ENCODE results near the gene NEB. TPM values are rescaled to one million over a fixed set of nuclear protein-coding genes. Genes with fewer than 3 reads are reported as not detected.

NEB gene
- total RNA-seq, 2 donors from 2014 or later: 1.1 to 1.2 TPM

DNA sequence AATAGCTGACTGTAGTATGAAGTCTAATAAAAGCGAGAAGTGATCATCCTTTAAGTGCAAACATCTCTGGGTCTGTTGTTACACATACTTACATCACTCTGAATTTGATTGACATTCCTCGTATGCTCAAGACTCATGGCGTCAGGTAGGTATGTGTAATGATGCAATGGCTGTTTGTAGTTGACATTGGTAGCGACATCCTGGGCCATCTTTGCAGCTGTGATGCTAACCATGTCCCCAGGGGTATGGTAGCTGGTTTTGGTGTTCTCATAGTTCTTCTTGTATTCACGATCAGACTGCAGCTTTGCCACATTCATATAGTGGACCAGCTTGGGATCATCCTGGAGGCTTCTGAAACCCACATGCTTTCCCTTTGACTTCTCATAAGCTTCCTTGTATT, 62.0 kb downstream of the NEB start:
- H3K36me3 Mint-ChIP-seq (ENCODE audit: insufficient read depth in 2 of 2): no peaks in the 10 kb centered on the region
- H3K27me3 Mint-ChIP-seq (ENCODE audit: low read depth): no peaks in the 10 kb centered on the region
- DNase-seq: no peak
- H3K27ac Mint-ChIP-seq: no peak overlapping the region
- no peak for ATAC-seq (replicated peaks in 1 of 2)
- H3K4me1 Mint-ChIP-seq (ENCODE audit: low read depth): peaks cover 12% of the 10 kb centered on the region
- no peaks in the 10 kb centered on the region for H3K9me3 Mint-ChIP-seq
- no peak overlapping the region for H3K4me3 Mint-ChIP-seq

DNA sequence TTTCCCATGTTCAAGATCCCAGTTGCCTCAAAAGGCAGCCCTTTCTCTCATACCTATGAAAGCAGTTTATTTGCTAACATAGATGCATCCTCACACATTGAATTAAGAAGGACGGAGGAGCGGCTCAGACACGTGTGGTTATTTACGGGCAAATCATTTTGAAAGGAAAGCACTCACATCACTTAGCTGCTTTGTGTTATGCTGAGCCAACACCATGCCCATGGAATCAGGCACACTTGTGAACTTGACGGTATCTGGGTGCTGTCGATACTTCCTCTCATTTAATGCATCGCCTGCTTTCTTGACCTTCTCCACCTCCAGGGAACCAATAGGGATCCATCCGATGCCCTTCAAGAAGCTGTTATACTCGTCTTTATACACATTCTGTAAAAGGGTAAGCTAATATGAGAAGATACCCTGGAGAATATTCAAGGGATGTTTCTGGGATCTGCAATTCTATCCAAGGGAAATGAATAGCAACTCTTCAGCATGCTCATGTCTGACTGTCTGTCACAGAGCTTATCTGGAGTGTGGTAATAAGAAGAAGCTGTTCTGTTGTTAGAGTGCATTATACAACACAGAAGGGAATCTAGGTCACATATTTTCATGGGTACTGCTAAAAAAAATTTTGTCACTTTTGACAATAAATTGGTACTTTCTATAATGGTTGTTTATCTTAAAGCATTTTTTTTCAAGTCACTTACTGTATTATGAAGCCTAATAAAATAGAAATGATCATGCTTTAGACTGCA, 63.3 kb downstream of the NEB start:
- Mint-ChIP-seq H3K27ac (no peak overlapping the region), H3K4me3 (no peak overlapping the region), H3K27me3 (ENCODE audit: low read depth) (no peaks in the 10 kb centered on the region), H3K36me3 (ENCODE audit: insufficient read depth in 2 of 2) (no peaks in the 10 kb centered on the region), H3K4me1 (ENCODE audit: low read depth) (peaks cover 12% of the 10 kb centered on the region), H3K9me3 (no peaks in the 10 kb centered on the region)
- DNase-seq: no peak
- ATAC-seq (replicated peaks in 1 of 2): no peak

DNA sequence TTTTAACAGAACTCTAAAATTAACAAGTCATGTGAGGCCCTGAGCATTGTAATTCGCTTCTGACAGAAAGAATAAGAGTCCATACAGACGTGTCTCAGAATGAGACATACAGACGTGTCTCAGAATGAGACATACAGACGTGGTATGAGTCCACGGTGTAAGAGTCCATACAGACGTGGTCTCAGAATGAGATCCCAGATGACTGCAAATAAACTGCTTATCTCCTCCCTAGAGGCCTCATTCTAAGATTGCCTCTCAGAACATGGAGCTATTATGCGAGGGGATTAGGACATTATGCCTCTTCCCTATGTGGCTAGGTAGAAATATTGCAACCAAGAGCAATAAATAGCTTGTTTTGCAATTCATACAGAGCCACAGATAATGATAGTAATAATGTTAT, 63.9 kb downstream of the NEB start:
- H3K9me3 Mint-ChIP-seq: no peaks in the 10 kb centered on the region
- H3K4me3 Mint-ChIP-seq: peak overlapping the region in 1 of 2 donors; percentile 27
- H3K4me1 Mint-ChIP-seq (ENCODE audit: low read depth): peaks cover 12% of the 10 kb centered on the region
- H3K27ac Mint-ChIP-seq: no peak overlapping the region
- H3K36me3 Mint-ChIP-seq (ENCODE audit: insufficient read depth in 2 of 2): no peaks in the 10 kb centered on the region
- ATAC-seq (replicated peaks in 1 of 2) (peak; percentile 82 to 93), DNase-seq (no peak)
- no peaks in the 10 kb centered on the region for H3K27me3 Mint-ChIP-seq (ENCODE audit: low read depth)

DNA sequence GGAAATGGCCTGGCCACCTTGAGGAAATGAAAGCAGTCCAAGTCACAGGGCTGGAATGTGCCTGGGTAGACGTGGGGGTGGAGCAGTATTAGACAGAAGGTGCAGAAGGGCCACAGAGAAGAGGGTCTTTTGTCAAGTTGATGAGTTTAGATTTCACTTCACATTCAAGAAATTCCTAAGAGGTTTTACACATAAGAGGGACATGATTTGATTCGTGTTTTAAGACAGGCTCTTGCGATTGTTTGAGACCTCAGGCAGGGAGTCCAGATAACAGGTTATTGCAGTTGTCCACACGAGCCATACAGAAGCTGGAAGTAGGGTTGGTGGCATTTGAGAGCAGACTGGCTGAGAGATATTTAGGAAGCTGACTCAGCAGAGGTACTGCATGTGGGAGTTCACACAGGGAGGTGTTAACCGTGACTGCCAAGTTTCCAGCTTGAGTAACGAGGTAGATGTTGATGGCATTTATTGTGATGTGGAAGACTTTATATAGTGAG, 64.6 kb downstream of the NEB start:
- peak; percentile 67 to 80 for ATAC-seq (replicated peaks in 1 of 2)
- H3K27ac Mint-ChIP-seq: no peak overlapping the region
- peak; percentile 1 to 15 for DNase-seq

DNA sequence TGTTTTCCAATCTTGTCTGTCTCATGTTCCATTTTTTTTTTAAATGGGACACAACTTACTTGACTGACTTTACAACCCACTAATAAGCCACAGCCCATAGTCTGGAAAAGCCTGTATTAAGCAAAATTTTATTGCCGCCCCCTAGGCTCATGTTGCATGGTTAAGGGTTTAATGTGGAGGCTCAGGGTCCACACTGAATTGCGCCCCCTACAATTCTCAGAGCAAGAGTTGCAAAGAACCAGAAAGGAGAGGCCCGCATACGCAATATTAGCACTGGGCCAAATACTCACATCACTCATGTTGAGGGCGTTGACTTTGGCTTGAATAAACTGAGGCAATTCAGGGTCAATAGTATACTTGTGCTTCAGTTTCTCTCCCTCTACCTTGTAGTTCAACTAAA, 65.5 kb downstream of the NEB start:
- Mint-ChIP-seq H3K36me3 (ENCODE audit: insufficient read depth in 2 of 2) (no peaks in the 10 kb centered on the region), H3K27me3 (ENCODE audit: low read depth) (no peaks in the 10 kb centered on the region), H3K4me1 (ENCODE audit: low read depth) (peaks cover 12% of the 10 kb centered on the region), H3K27ac (no peak overlapping the region), H3K4me3 (no peak overlapping the region), H3K9me3 (no peaks in the 10 kb centered on the region)
- no peak for DNase-seq
- ATAC-seq (replicated peaks in 1 of 2): no peak

More for the DNA sequence above, 64.6 kb downstream of the NEB start:
- Mint-ChIP-seq H3K27me3 (ENCODE audit: low read depth) (no peaks in the 10 kb centered on the region), H3K4me3 (peak overlapping the region in 1 of 2 donors; percentile 27), H3K9me3 (no peaks in the 10 kb centered on the region), H3K4me1 (ENCODE audit: low read depth) (peaks cover 12% of the 10 kb centered on the region), H3K36me3 (ENCODE audit: insufficient read depth in 2 of 2) (no peaks in the 10 kb centered on the region)

DNA sequence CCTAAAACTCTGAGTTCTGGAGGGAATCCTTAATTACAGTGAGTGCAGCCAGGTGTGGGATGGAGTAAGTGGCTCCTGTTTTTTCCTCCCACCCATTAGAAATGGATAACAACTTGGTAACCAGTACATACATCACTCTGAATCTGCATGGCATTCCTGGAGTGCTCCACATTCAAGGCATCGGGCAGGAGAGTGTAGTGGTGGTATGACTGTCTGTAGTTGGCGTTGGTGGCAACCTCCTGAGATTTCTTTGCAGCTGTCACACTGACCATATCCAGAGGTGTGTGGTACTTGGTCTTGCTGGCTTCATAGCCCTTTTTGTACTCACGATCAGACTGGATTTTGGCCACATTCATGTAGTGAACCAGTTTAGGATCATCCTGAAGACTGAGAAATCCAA, 68.3 kb downstream of the NEB start:
- Mint-ChIP-seq H3K27ac (no peak overlapping the region), H3K36me3 (ENCODE audit: insufficient read depth in 2 of 2) (no peaks in the 10 kb centered on the region), H3K4me3 (no peak overlapping the region), H3K27me3 (ENCODE audit: low read depth) (no peaks in the 10 kb centered on the region), H3K4me1 (ENCODE audit: low read depth) (peaks cover 12% of the 10 kb centered on the region), H3K9me3 (peaks cover 0 to 4% of the 10 kb centered on the region in 2 donors)
- ATAC-seq (replicated peaks in 1 of 2) (no peak), DNase-seq (no peak)

DNA sequence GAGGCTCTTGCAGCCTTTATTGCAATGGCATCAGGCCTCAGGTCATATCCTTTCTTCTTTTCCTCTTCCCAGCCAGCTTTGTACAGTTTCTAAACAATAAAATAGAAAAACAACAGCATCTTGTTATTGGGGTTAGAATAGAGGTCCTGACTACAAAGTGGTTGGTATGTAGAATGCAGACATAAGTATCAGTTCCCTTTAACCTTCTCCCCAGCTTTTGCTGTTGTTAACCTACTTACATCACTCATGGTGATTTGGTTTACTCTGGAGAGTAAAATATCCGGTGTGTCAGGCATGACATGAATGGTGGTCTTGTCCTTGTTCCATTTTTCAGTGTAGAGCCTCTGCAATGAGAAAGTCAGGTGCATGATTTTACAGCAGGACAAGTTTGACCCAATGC, 69.8 kb downstream of the NEB start:
- peaks cover 0 to 4% of the 10 kb centered on the region in 2 donors for H3K9me3 Mint-ChIP-seq
- H3K4me1 Mint-ChIP-seq (ENCODE audit: low read depth): peaks cover 4% of the 10 kb centered on the region
- H3K4me3 Mint-ChIP-seq: no peak overlapping the region
- no peak overlapping the region for H3K27ac Mint-ChIP-seq
- ATAC-seq (replicated peaks in 1 of 2): no peak
- H3K27me3 Mint-ChIP-seq (ENCODE audit: low read depth): no peaks in the 10 kb centered on the region
- H3K36me3 Mint-ChIP-seq (ENCODE audit: insufficient read depth in 2 of 2): no peaks in the 10 kb centered on the region
- no peak for DNase-seq

DNA sequence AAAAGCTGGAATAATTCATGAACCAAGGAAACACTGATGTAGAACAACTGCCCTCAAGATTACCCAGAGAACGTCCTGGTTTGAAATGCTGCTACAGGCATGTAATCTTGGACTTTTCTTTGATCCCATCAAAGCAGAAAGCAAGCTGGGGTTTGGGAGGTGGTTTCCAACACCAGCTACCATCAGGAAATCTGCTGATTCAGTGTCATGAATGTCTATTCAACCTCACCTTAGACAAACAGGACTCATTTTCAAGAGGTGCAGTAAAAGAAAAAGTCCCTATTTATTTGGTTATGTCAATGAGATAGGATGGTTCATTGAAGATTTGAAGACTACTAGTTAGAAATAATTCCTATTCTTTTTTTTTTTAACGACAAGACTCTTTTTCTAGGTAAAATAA, 72.7 kb downstream of the NEB start:
- DNase-seq: no peak
- Mint-ChIP-seq H3K9me3 (peaks cover 0 to 4% of the 10 kb centered on the region in 2 donors), H3K36me3 (ENCODE audit: insufficient read depth in 2 of 2) (peaks cover 0 to 2% of the 10 kb centered on the region in 2 donors), H3K27me3 (ENCODE audit: low read depth) (no peaks in the 10 kb centered on the region), H3K4me1 (ENCODE audit: low read depth) (no peaks in the 10 kb centered on the region), H3K4me3 (no peak overlapping the region), H3K27ac (no peak overlapping the region)
- no peak for ATAC-seq (replicated peaks in 1 of 2)

DNA sequence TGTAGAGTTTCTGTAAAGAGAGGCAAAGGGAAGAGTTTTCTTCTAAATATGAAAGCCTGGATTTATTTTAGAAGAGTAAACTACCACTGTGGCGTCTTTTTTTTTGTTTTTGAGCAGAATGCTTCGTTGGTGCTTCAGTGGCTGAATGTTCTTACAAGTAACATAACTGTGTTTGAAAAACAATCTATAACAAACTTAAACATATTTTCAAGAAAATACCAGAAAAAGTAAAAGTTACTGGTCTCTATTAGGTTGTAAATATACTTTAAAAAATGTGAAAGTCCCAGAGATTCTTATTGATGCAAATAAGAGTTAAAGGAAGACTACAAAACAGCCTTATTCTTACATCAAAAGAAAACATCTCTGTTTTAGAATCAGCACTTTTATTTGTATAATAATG, 76.2 kb downstream of the NEB start:
- no peaks in the 10 kb centered on the region for H3K4me1 Mint-ChIP-seq (ENCODE audit: low read depth)
- peaks cover 0 to 2% of the 10 kb centered on the region in 2 donors for H3K36me3 Mint-ChIP-seq (ENCODE audit: insufficient read depth in 2 of 2)
- no peak for DNase-seq
- no peaks in the 10 kb centered on the region for H3K27me3 Mint-ChIP-seq (ENCODE audit: low read depth)
- peaks cover 0 to 4% of the 10 kb centered on the region in 2 donors for H3K9me3 Mint-ChIP-seq
- no peak overlapping the region for H3K27ac Mint-ChIP-seq
- no peak for ATAC-seq (replicated peaks in 1 of 2)
- no peak overlapping the region for H3K4me3 Mint-ChIP-seq

DNA sequence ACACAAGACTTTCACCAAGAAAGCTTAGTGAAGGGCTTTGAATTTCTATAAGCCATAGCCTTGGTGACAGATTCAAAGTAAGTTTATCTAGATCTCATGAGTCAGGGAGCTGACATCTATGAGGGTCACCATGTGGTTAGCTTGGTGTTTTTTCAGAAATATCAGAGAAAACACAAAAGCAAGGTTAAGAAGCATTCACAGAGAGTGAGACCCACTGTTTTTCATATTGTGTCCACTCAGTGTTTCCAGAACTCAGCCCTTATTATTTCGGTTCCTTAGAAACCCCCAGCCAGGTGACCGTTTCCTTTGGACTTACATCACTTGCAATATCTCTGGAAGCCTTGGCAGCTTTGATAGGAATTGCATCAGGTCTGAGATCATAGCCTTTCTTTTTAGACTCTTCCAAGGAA, 76.6 kb downstream of the NEB start:
- Mint-ChIP-seq H3K27me3 (ENCODE audit: low read depth) (no peaks in the 10 kb centered on the region), H3K4me1 (ENCODE audit: low read depth) (no peaks in the 10 kb centered on the region), H3K36me3 (ENCODE audit: insufficient read depth in 2 of 2) (peaks cover 0 to 2% of the 10 kb centered on the region in 2 donors), H3K9me3 (peaks cover 0 to 1% of the 10 kb centered on the region in 2 donors), H3K27ac (no peak overlapping the region), H3K4me3 (no peak overlapping the region)
- no peak for ATAC-seq (replicated peaks in 1 of 2)
- no peak for DNase-seq

DNA sequence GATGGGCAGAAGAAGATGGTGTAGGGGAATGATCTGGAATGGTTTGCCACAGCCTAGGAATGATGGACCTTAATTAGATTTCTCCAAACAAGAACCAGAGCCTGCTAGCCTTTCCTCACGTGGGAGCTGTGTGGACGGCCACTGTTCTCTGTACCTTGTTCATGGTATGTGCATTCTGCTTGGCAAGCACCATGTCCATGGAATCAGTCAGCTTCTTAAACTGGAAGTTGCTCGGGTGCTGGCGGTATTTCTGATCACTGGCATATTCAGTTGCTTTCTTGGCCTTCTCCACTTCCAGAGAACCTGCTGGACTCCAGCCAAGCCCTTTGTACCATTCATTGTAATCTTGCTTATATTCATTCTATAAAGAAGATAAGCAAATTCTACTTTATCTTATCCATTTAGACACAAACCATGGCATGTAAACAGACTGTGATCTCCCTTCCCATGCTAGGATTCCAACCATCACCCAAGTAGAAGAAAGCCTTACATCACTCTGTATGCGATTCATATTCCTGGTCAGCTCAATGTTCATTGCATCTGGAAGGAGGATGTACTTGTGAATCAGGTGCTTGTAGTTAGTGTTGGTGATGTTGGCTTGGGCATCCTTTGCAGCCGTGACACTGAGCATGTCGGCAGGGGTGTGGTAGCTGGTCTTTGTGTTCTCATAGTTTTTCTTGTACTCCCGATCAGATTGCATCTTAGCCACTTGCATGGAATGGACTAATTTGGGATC, 78.4 kb downstream of the NEB start:
- no peak for ATAC-seq (replicated peaks in 1 of 2)
- Mint-ChIP-seq H3K4me1 (ENCODE audit: low read depth) (no peaks in the 10 kb centered on the region), H3K27ac (no peak overlapping the region), H3K36me3 (ENCODE audit: insufficient read depth in 2 of 2) (peaks cover 0 to 2% of the 10 kb centered on the region in 2 donors), H3K9me3 (no peaks in the 10 kb centered on the region), H3K4me3 (no peak overlapping the region), H3K27me3 (ENCODE audit: low read depth) (no peaks in the 10 kb centered on the region)
- no peak for DNase-seq

DNA sequence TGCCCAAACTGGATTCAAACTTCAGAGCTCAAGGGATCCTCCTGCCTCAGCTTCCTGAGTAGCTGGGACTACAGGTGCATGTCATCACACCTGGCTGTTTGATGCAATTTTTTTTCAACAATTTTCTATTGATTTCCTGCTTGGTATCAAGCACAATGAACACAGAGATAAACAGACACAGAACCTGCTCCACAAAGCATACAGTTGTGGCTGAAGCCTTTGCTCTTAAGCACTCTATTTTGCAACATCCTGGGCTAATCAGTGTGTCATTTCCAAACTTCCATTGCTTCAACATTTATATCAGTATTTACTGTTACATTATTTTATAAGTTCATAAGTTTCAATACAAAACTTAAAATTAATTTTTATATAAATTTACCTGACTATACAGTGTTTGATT, 79.4 kb downstream of the NEB start:
- Mint-ChIP-seq H3K9me3 (no peaks in the 10 kb centered on the region), H3K4me1 (ENCODE audit: low read depth) (no peaks in the 10 kb centered on the region), H3K36me3 (ENCODE audit: insufficient read depth in 2 of 2) (peaks cover 0 to 2% of the 10 kb centered on the region in 2 donors), H3K27me3 (ENCODE audit: low read depth) (no peaks in the 10 kb centered on the region), H3K4me3 (no peak overlapping the region), H3K27ac (no peak overlapping the region)
- ATAC-seq (replicated peaks in 1 of 2): no peak
- DNase-seq: no peak

DNA sequence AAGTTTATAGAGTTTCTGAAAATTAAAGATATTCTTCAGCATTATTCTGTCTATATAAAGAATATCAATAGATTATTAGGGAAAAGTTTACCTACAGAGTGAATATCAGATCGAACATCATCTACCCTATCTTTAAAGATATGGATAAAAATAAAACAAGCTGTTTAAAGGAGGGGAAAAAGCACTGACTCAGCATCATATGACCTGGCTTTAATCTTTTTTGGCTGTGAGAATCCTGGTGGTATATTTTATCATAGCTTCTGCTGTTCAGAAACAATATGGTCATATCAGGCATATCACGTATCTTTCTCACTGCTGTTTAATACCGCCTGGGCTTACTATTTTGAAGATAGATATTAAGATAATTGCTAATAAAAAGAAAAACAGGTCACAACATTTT, 80.2 kb downstream of the NEB start:
- H3K27ac Mint-ChIP-seq: no peak overlapping the region
- H3K27me3 Mint-ChIP-seq (ENCODE audit: low read depth): no peaks in the 10 kb centered on the region
- no peak overlapping the region for H3K4me3 Mint-ChIP-seq
- H3K4me1 Mint-ChIP-seq (ENCODE audit: low read depth): no peaks in the 10 kb centered on the region
- H3K9me3 Mint-ChIP-seq: no peaks in the 10 kb centered on the region
- H3K36me3 Mint-ChIP-seq (ENCODE audit: insufficient read depth in 2 of 2): peaks cover 0 to 2% of the 10 kb centered on the region in 2 donors
- ATAC-seq (replicated peaks in 1 of 2): no peak
- DNase-seq: no peak
